Measurements from ENCODE around the gene RPF1. TPM values are rescaled to one million over a fixed set of nuclear protein-coding genes. Genes with fewer than 3 reads are reported as not detected.

RPF1 gene
- polyA plus RNA-seq, 3 donors: 11.9 to 25.4 (median 23.8) TPM

- no peaks in the 10 kb centered on the region for H3K9me3 ChIP-seq (replicated peaks in 1 of 2; ENCODE audit: control insufficient read depth in 1 of 2, insufficient read depth in 1 of 2, low read length in 2 of 2)
- H3K79me2 ChIP-seq (ENCODE audit: insufficient read depth, low read length): peaks cover 42% of the 10 kb centered on the region
- H3K9me3 Mint-ChIP-seq: peaks cover 0 to 9% (median 5%) of the 10 kb centered on the region in 7 donors
- peaks cover 18 to 30% of the 10 kb centered on the region in 2 donors for H3K4me1 ChIP-seq (ENCODE audit: control insufficient read depth in 1 of 2, insufficient read depth in 2 of 2, low read length in 2 of 2)
- no peak for TF ChIP-seq CTCF (IDR thresholded peaks at IDR 0.05)
- H3K27me3 ChIP-seq (ENCODE audit: control insufficient read depth in 2 of 2, insufficient read depth in 2 of 2, low read length in 2 of 2): no peaks in the 10 kb centered on the region
- intact Hi-C loops (cut with micrococcal nuclease): loop anchor here (5.0 to 10.0 kb wide), 3 partner anchors 64 to 71 kb away; partner anchors contain the start of gene CTBS (in 1 of the 2)
- H3K36me3 Mint-ChIP-seq: peaks cover 15 to 16% of the 10 kb centered on the region in 2 donors
- H3K4me3 Mint-ChIP-seq: no peak overlapping the region
- peak overlapping the region in 1 of 7 donors; percentile 41 for H3K27ac Mint-ChIP-seq
- H3K36me3 ChIP-seq (replicated peaks in 1 of 2; ENCODE audit: control insufficient read depth in 1 of 2, insufficient read depth in 2 of 2, low read length in 2 of 2): no peaks in the 10 kb centered on the region
- peaks cover 13% of the 10 kb centered on the region for H3K4me1 Mint-ChIP-seq
- H4K20me1 ChIP-seq (ENCODE audit: insufficient read depth, low read length): peaks cover 19% of the 10 kb centered on the region
- H2AFZ ChIP-seq (ENCODE audit: insufficient read depth, low read depth, low read length, poor library complexity, severe bottlenecking): no peak overlapping the region
- DNase-seq: no peak
- H3K27me3 Mint-ChIP-seq (ENCODE audit: low read depth in 3 of 3): no peaks in the 10 kb centered on the region
- H3K4me3 ChIP-seq (replicated peaks in 1 of 3; ENCODE audit: low read depth in 2 of 3, low read length in 3 of 3): no peak overlapping the region
- H3K9ac ChIP-seq (ENCODE audit: insufficient read depth, low read length, poor library complexity, severe bottlenecking): no peak overlapping the region
- H3K4me2 ChIP-seq (replicated peaks; ENCODE audit: extremely low read depth, low read length, poor library complexity, severe bottlenecking): no peak overlapping the region
- H3K27ac ChIP-seq (ENCODE audit: low read depth in 1 of 2, low read length in 2 of 2): no peak overlapping the region
- no CpG with 5 or more reads among the region's 1 CpG for WGBS (ENCODE audit: insufficient coverage)
Observed at GRCh38 chr1:84508510-84508909, 29.4 kb downstream of the RPF1 start.

- no peaks in the 10 kb centered on the region for H3K27me3 Mint-ChIP-seq (ENCODE audit: low read depth in 3 of 3)
- H3K4me1 Mint-ChIP-seq: peaks cover 8% of the 10 kb centered on the region
- no peak overlapping the region for H3K4me2 ChIP-seq (replicated peaks; ENCODE audit: extremely low read depth, low read length, poor library complexity, severe bottlenecking)
- no peaks in the 10 kb centered on the region for H3K36me3 ChIP-seq (replicated peaks in 1 of 2; ENCODE audit: control insufficient read depth in 1 of 2, insufficient read depth in 2 of 2, low read length in 2 of 2)
- no peak overlapping the region for H3K27ac ChIP-seq (ENCODE audit: low read depth in 1 of 2, low read length in 2 of 2)
- H3K9me3 ChIP-seq (replicated peaks in 1 of 2; ENCODE audit: control insufficient read depth in 1 of 2, insufficient read depth in 1 of 2, low read length in 2 of 2): no peaks in the 10 kb centered on the region
- TF ChIP-seq CTCF (IDR thresholded peaks at IDR 0.05): no peak
- H3K9me3 Mint-ChIP-seq: peaks cover 0 to 9% (median 5%) of the 10 kb centered on the region in 7 donors
- H3K27me3 ChIP-seq (ENCODE audit: control insufficient read depth in 2 of 2, insufficient read depth in 2 of 2, low read length in 2 of 2): no peaks in the 10 kb centered on the region
- peaks cover 13 to 25% of the 10 kb centered on the region in 2 donors for H3K4me1 ChIP-seq (ENCODE audit: control insufficient read depth in 1 of 2, insufficient read depth in 2 of 2, low read length in 2 of 2)
- no peak overlapping the region for H2AFZ ChIP-seq (ENCODE audit: insufficient read depth, low read depth, low read length, poor library complexity, severe bottlenecking)
- H3K4me3 Mint-ChIP-seq: no peak overlapping the region
- no peak overlapping the region for H3K4me3 ChIP-seq (replicated peaks in 1 of 3; ENCODE audit: low read depth in 2 of 3, low read length in 3 of 3)
- intact Hi-C loops (cut with micrococcal nuclease): loop anchor here (5.0 to 10.0 kb wide), 3 partner anchors 63 to 72 kb away; partner anchors contain the start of gene CTBS (in 1 of the 2)
- peaks cover 15 to 16% of the 10 kb centered on the region in 2 donors for H3K36me3 Mint-ChIP-seq
- no CpG with 5 or more reads among the region's 4 CpGs for WGBS (ENCODE audit: insufficient coverage)
- peaks cover 13% of the 10 kb centered on the region for H4K20me1 ChIP-seq (ENCODE audit: insufficient read depth, low read length)
- peak overlapping the region in 1 of 7 donors; percentile 20 for H3K27ac Mint-ChIP-seq
- H3K9ac ChIP-seq (ENCODE audit: insufficient read depth, low read length, poor library complexity, severe bottlenecking): no peak overlapping the region
- DNase-seq: no peak
- H3K79me2 ChIP-seq (ENCODE audit: insufficient read depth, low read length): peaks cover 37% of the 10 kb centered on the region
Observed at GRCh38 chr1:84509029-84509428, 30.0 kb downstream of the RPF1 start.
